Lower leg skin (tissue), 3 donors: ENCODE data around the gene RIMKLA.

Experiments
- POLR2A ChIP-seq, 2 donors: fragments of 450-650 bp; IDR thresholded peaks; one replicate each; pipeline ENCODE4 v1.6.1; 2016 to 2017; ENCODE audit warnings: antibody characterized with exemption in 2 of 2, mild to moderate bottlenecking in 1 of 2, moderate library complexity in 1 of 2
- TF ChIP-seq, protein P1 (sequence below), 3 donors: fragments of 450-650 bp; IDR thresholded peaks; one replicate each; pipeline ENCODE4 v1.5.1; 2016; ENCODE audit warnings: antibody characterized with exemption in 3 of 3, mild to moderate bottlenecking in 3 of 3, moderate library complexity in 2 of 3

- no peak for TF ChIP-seq POLR2A (IDR thresholded peaks at IDR 0.05)
- TF ChIP-seq, protein P1, sequence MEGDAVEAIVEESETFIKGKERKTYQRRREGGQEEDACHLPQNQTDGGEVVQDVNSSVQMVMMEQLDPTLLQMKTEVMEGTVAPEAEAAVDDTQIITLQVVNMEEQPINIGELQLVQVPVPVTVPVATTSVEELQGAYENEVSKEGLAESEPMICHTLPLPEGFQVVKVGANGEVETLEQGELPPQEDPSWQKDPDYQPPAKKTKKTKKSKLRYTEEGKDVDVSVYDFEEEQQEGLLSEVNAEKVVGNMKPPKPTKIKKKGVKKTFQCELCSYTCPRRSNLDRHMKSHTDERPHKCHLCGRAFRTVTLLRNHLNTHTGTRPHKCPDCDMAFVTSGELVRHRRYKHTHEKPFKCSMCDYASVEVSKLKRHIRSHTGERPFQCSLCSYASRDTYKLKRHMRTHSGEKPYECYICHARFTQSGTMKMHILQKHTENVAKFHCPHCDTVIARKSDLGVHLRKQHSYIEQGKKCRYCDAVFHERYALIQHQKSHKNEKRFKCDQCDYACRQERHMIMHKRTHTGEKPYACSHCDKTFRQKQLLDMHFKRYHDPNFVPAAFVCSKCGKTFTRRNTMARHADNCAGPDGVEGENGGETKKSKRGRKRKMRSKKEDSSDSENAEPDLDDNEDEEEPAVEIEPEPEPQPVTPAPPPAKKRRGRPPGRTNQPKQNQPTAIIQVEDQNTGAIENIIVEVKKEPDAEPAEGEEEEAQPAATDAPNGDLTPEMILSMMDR (IDR thresholded peaks at IDR 0.05) = no peak
Measured at GRCh38 chr1:42386051-42386450, 5.5 kb downstream of the RIMKLA start.
